Lung (tissue), 12 donors: ENCODE results near the gene CEP68. TPM values are rescaled to one million over a fixed set of nuclear protein-coding genes. Genes with fewer than 3 reads are reported as not detected.
A peak's percentile ranks its signal among the peaks of the same experiment; 100 is the strongest.

Experiments
- ATAC-seq: fragments of 200-7000 bp; cut with Tn5 transposase; one replicate; pipeline ENCODE4 v1.9.1; 2020; ENCODE audit warnings: moderate number of reproducible peaks; ENCODE audit not compliant: insufficient read depth, low FRiP score
- DNase-seq, 3 donors: peaks; one replicate each; pipeline ENCODE4 v3.0.0-alpha.2; 2013 to 2017
- H3K27ac ChIP-seq, 2 donors: one replicate each; pipeline ENCODE4 v1.5.1; 2013; ENCODE audit warnings: mild to moderate bottlenecking in 2 of 2, moderate library complexity in 2 of 2, control low read depth in 1 of 2, inconsistent platforms in 1 of 2, low read depth in 1 of 2, low read length in 1 of 2
- H3K27me3 ChIP-seq, 3 donors: one replicate each; pipeline ENCODE4 v1.5.1; 2013; ENCODE audit warnings: low read length in 2 of 3; ENCODE audit not compliant: control insufficient read depth in 3 of 3, insufficient read depth in 3 of 3
- H3K36me3 ChIP-seq, 4 donors: one replicate each; pipeline ENCODE4 v1.5.1; 2013; ENCODE audit warnings: low read length in 4 of 4, mild to moderate bottlenecking in 1 of 4, moderate library complexity in 1 of 4; ENCODE audit not compliant: control insufficient read depth in 4 of 4, insufficient read depth in 4 of 4
- H3K4me1 ChIP-seq, 5 donors: one replicate each; pipeline ENCODE4 v1.5.1; 2013; ENCODE audit warnings: low read length in 5 of 5, mild to moderate bottlenecking in 2 of 5, moderate library complexity in 1 of 5; ENCODE audit not compliant: control insufficient read depth in 5 of 5, insufficient read depth in 5 of 5
- H3K4me3 ChIP-seq: one replicate; pipeline ENCODE4 v1.5.1; 2013; ENCODE audit warnings: mild to moderate bottlenecking, control low read depth, moderate library complexity
- H3K9ac ChIP-seq, 2 donors: one replicate each; pipeline ENCODE4 v1.5.1; 2013; ENCODE audit warnings: low read length in 2 of 2, control low read depth in 1 of 2; ENCODE audit not compliant: insufficient read depth in 1 of 2
- H3K9me3 ChIP-seq, 4 donors: one replicate each; pipeline ENCODE4 v1.5.1; 2013; ENCODE audit warnings: low read length in 3 of 4, mild to moderate bottlenecking in 1 of 4, moderate library complexity in 1 of 4; ENCODE audit not compliant: control insufficient read depth in 4 of 4, insufficient read depth in 3 of 4
- WGBS, 2 donors: extraction: QIAGEN DNeasy Blood & Tissue Kit; methylation state at CpG; one replicate each; pipeline ENCODE4 v1.1.7; 2013; 5-methylcytosine and 5-hydroxymethylcytosine counted together
- polyA plus RNA-seq, 2 donors: library from polyadenylated mRNA; stranded (reverse); fragments of 200-250 nt; gene quantifications; one replicate each; pipeline ENCODE4 v1.2.1, GENCODE V29; 2013
- total RNA-seq, 2 donors: library from RNA; depleted of rRNA in 1 of 2; stranded (reverse); fragments of >200 nt in 1 of 2; gene quantifications; one replicate each; pipeline ENCODE4 v1.2.1, GENCODE V29; 2014 to 2021
- TF ChIP-seq, protein P1 (sequence below): IDR thresholded peaks from 2 replicates; pipeline ENCODE4 v1.5.1; 2012; ENCODE audit warnings: mild to moderate bottlenecking; ENCODE audit errors: control extremely low read depth, extremely low read depth
- donor health status: control.
- donor health status: control.
- donor health status: Bipolar disorder and iron deficiency.
- donor health status: healthy.
- donor health status: DM: yes; HTN: yes; CAD: no.

Gene CEP68
- total and polyA plus RNA-seq, 4 donors: 3.5 to 28.9 (median 8.8) TPM

- 17 to 29% methylated on average over 14 of the region's 14 CpGs for WGBS, 2 donors
- H3K9me3 ChIP-seq: no peaks in the 10 kb centered on the region
- peaks cover 4 to 33% (median 14%) of the 10 kb centered on the region in 5 donors for H3K4me1 ChIP-seq
- peak; percentile 75 for ATAC-seq
- peak; percentile 32 to 73 (median 55) for DNase-seq
- peak overlapping the region in 1 of 2 donors; percentile 23 for H3K9ac ChIP-seq
- TF ChIP-seq, protein P1, sequence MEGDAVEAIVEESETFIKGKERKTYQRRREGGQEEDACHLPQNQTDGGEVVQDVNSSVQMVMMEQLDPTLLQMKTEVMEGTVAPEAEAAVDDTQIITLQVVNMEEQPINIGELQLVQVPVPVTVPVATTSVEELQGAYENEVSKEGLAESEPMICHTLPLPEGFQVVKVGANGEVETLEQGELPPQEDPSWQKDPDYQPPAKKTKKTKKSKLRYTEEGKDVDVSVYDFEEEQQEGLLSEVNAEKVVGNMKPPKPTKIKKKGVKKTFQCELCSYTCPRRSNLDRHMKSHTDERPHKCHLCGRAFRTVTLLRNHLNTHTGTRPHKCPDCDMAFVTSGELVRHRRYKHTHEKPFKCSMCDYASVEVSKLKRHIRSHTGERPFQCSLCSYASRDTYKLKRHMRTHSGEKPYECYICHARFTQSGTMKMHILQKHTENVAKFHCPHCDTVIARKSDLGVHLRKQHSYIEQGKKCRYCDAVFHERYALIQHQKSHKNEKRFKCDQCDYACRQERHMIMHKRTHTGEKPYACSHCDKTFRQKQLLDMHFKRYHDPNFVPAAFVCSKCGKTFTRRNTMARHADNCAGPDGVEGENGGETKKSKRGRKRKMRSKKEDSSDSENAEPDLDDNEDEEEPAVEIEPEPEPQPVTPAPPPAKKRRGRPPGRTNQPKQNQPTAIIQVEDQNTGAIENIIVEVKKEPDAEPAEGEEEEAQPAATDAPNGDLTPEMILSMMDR: peak; percentile 77
- peaks cover 0 to 7% (median 2%) of the 10 kb centered on the region in 4 donors for H3K36me3 ChIP-seq
- no peak overlapping the region for H3K4me3 ChIP-seq
- no peaks in the 10 kb centered on the region for H3K27me3 ChIP-seq
- peak overlapping the region in 1 of 2 donors; percentile 82 for H3K27ac ChIP-seq
These were observed 8.7 kb downstream of the CEP68 start for GRCh38 chr2:65064728-65065552.

GRCh38 chr2:65067806-65068553, 11.8 kb downstream of the CEP68 start:
- DNase-seq (no peak), ATAC-seq (no peak)
- 68 to 76% methylated on average over 14 of the region's 14 CpGs for WGBS, 2 donors
- H3K36me3 ChIP-seq: peaks cover 0 to 23% (median 15%) of the 10 kb centered on the region in 4 donors
- no peaks in the 10 kb centered on the region for H3K9me3 ChIP-seq
- H3K9ac ChIP-seq: no peak overlapping the region
- H3K4me3 ChIP-seq: no peak overlapping the region
- no peaks in the 10 kb centered on the region for H3K27me3 ChIP-seq
- TF ChIP-seq, protein P1: no peak
- peak overlapping the region in 1 of 2 donors; percentile 26 for H3K27ac ChIP-seq
- peaks cover 7 to 34% (median 12%) of the 10 kb centered on the region in 5 donors for H3K4me1 ChIP-seq

GRCh38 chr2:65069439-65069824, 13.2 kb downstream of the CEP68 start:
- H3K27me3 ChIP-seq: no peaks in the 10 kb centered on the region
- peaks cover 0 to 32% (median 9%) of the 10 kb centered on the region in 5 donors for H3K4me1 ChIP-seq
- no peak overlapping the region for H3K4me3 ChIP-seq
- no peak overlapping the region for H3K9ac ChIP-seq
- 87 to 91% methylated on average over 6 of the region's 6 CpGs for WGBS, 2 donors
- TF ChIP-seq, protein P1: no peak
- DNase-seq (no peak), ATAC-seq (no peak)
- H3K9me3 ChIP-seq: no peaks in the 10 kb centered on the region
- peaks cover 10 to 28% (median 19%) of the 10 kb centered on the region in 4 donors for H3K36me3 ChIP-seq
- peak overlapping the region in 1 of 2 donors; percentile 65 for H3K27ac ChIP-seq
